Measurements from ENCODE around the gene SHC3. TPM values are rescaled to one million over a fixed set of nuclear protein-coding genes. Genes with fewer than 3 reads are reported as not detected.
A peak's percentile ranks its signal among the peaks of the same experiment; 100 is the strongest.

SHC3 gene
- total RNA-seq, 1 experiment from 2014 or later: 1.8 TPM

- Mint-ChIP-seq H3K9me3 (peaks cover 0 to 2% of the 10 kb centered on the region in 2 experiments; a peak in 3 of 5 replicates), H3K4me1 (no peaks in the 10 kb centered on the region), H3K4me3 (no peak overlapping the region), H3K36me3 (ENCODE audit: insufficient read depth in 1 of 3, low read depth in 3 of 3) (peaks cover 0 to 4% (median 0%) of the 10 kb centered on the region in 3 experiments; a peak in 2 of 7 replicates), H3K27ac (no peak overlapping the region), H3K27me3 (ENCODE audit: low read depth) (no peaks in the 10 kb centered on the region)
- no peaks in the 10 kb centered on the region for H4K20me1 ChIP-seq (ENCODE audit: control insufficient read depth, insufficient read depth, insufficient read length)
- H3K4me1 ChIP-seq (ENCODE audit: insufficient read depth, low read length): no peaks in the 10 kb centered on the region
- H2AK5ac ChIP-seq (ENCODE audit: insufficient read length, low read length): no peak overlapping the region
- no peak overlapping the region for H3K9ac ChIP-seq (ENCODE audit: extremely low read depth, insufficient read length, low read length)
- H2AFZ ChIP-seq (ENCODE audit: low read length): no peak overlapping the region
- no peak overlapping the region for H3K23ac ChIP-seq (ENCODE audit: insufficient read length, low read depth, low read length)
- WGBS (ENCODE audit: extremely low coverage, insufficient read length, low lambda C conversion rate): no CpG with 5 or more reads among the region's 7 CpGs
- no peak overlapping the region for H3K18ac ChIP-seq (ENCODE audit: insufficient read length, low read depth, low read length)
- no peak overlapping the region for H3K27ac ChIP-seq (ENCODE audit: insufficient read length, low read depth, low read length)
- no peak overlapping the region for H3K4me2 ChIP-seq (ENCODE audit: insufficient read depth, insufficient read length, low read length)
- H2BK5ac ChIP-seq (ENCODE audit: insufficient read length, low read length): no peak overlapping the region
- H3K4ac ChIP-seq (ENCODE audit: low read depth, low read length): no peak overlapping the region
- no peaks in the 10 kb centered on the region for H3K27me3 ChIP-seq (ENCODE audit: insufficient read depth, low read length)
- H3K56ac ChIP-seq (ENCODE audit: insufficient read length, low read depth, low read length): no peak overlapping the region
- no peaks in the 10 kb centered on the region for H3K79me2 ChIP-seq (ENCODE audit: insufficient read depth, low read length)
- no peaks in the 10 kb centered on the region for H3K9me3 ChIP-seq (ENCODE audit: control insufficient read depth, low read depth, low read length)
- H2BK120ac ChIP-seq (ENCODE audit: low read depth, low read length, poor library complexity, severe bottlenecking): no peak overlapping the region
- no peak overlapping the region for H3K14ac ChIP-seq (ENCODE audit: insufficient read depth, low read length)
- H4K91ac ChIP-seq (ENCODE audit: insufficient read length, low read depth, low read length): no peak overlapping the region
- no peak overlapping the region for H2BK15ac ChIP-seq (ENCODE audit: low read depth, low read length)
- no peak overlapping the region for H2BK20ac ChIP-seq (ENCODE audit: low read depth, low read length, poor library complexity, severe bottlenecking)
- no peak overlapping the region for H2BK12ac ChIP-seq (ENCODE audit: insufficient read length, low read depth, low read length)
- H3T11ph ChIP-seq (ENCODE audit: low read length): no peak overlapping the region
- no peak overlapping the region for H4K8ac ChIP-seq (replicated peaks; ENCODE audit: insufficient read length, low read depth, low read length)
- H3K23me2 ChIP-seq (ENCODE audit: insufficient read length, low read depth, low read length, poor library complexity, severe bottlenecking): no peaks in the 10 kb centered on the region
- peak; percentile 39 for DNase-seq
- H3K79me1 ChIP-seq (ENCODE audit: insufficient read depth, low read depth, low read length, poor library complexity, severe bottlenecking): no peaks in the 10 kb centered on the region
- no peak overlapping the region for H4K5ac ChIP-seq (ENCODE audit: insufficient read length, low read depth, low read length)
- TF ChIP-seq, protein P1, sequence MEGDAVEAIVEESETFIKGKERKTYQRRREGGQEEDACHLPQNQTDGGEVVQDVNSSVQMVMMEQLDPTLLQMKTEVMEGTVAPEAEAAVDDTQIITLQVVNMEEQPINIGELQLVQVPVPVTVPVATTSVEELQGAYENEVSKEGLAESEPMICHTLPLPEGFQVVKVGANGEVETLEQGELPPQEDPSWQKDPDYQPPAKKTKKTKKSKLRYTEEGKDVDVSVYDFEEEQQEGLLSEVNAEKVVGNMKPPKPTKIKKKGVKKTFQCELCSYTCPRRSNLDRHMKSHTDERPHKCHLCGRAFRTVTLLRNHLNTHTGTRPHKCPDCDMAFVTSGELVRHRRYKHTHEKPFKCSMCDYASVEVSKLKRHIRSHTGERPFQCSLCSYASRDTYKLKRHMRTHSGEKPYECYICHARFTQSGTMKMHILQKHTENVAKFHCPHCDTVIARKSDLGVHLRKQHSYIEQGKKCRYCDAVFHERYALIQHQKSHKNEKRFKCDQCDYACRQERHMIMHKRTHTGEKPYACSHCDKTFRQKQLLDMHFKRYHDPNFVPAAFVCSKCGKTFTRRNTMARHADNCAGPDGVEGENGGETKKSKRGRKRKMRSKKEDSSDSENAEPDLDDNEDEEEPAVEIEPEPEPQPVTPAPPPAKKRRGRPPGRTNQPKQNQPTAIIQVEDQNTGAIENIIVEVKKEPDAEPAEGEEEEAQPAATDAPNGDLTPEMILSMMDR (conservative IDR thresholded peaks at IDR 0.05): peak; percentile 58
Measured at GRCh38 chr9:89096807-89097206, 81.8 kb downstream of the SHC3 start.

All from H9 (cell line).